Cardiac fibroblast (primary cell): ENCODE measurements around the gene MYO1A.

Experiments used
- DNase-seq, 2 donors: peaks; one replicate each; pipeline versions ENCODE4 v3.0.0 to v3.0.0-alpha.2; 2010; ENCODE audit warnings: low read depth in 2 of 2
- H3K4me3 ChIP-seq, 2 donors: replicated peaks in 1 of 2; 1 replicate in 1 of 2; 2 replicates in 1 of 2; pipeline ENCODE4 v1.5.1; 2011; ENCODE audit warnings: low read depth in 2 of 2, low read length in 2 of 2, mild to moderate bottlenecking in 2 of 2, moderate library complexity in 1 of 2
- TF ChIP-seq, protein P1 (sequence below): IDR thresholded peaks from one replicate; pipeline ENCODE4 v1.5.1; 2011; ENCODE audit warnings: low read depth, mild to moderate bottlenecking, low read length, inconsistent platforms

Gene MYO1A

DNA sequence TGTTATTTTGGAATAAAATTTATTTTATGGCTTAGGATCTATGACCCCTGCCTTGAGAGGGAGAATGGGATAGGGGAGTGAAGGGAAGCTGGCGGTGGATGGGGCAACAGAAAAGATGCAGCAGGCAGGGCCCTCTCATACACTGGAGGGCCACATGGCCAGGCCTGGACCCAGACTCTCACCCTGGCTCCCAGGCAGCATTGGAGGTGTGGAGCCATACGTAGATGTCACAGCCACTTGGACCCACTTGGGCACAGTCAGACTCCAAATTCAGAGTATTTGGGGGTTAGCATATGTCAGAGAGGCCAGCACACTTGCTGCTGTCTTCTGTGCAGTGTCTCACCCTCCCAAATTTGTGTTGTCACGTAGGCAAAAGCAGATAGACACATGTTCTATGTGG lies 45.5 kb upstream of the MYO1A start:
- TF ChIP-seq, protein P1, sequence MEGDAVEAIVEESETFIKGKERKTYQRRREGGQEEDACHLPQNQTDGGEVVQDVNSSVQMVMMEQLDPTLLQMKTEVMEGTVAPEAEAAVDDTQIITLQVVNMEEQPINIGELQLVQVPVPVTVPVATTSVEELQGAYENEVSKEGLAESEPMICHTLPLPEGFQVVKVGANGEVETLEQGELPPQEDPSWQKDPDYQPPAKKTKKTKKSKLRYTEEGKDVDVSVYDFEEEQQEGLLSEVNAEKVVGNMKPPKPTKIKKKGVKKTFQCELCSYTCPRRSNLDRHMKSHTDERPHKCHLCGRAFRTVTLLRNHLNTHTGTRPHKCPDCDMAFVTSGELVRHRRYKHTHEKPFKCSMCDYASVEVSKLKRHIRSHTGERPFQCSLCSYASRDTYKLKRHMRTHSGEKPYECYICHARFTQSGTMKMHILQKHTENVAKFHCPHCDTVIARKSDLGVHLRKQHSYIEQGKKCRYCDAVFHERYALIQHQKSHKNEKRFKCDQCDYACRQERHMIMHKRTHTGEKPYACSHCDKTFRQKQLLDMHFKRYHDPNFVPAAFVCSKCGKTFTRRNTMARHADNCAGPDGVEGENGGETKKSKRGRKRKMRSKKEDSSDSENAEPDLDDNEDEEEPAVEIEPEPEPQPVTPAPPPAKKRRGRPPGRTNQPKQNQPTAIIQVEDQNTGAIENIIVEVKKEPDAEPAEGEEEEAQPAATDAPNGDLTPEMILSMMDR, result no peak
- no peak overlapping the region for H3K4me3 ChIP-seq
- no peak for DNase-seq

DNA sequence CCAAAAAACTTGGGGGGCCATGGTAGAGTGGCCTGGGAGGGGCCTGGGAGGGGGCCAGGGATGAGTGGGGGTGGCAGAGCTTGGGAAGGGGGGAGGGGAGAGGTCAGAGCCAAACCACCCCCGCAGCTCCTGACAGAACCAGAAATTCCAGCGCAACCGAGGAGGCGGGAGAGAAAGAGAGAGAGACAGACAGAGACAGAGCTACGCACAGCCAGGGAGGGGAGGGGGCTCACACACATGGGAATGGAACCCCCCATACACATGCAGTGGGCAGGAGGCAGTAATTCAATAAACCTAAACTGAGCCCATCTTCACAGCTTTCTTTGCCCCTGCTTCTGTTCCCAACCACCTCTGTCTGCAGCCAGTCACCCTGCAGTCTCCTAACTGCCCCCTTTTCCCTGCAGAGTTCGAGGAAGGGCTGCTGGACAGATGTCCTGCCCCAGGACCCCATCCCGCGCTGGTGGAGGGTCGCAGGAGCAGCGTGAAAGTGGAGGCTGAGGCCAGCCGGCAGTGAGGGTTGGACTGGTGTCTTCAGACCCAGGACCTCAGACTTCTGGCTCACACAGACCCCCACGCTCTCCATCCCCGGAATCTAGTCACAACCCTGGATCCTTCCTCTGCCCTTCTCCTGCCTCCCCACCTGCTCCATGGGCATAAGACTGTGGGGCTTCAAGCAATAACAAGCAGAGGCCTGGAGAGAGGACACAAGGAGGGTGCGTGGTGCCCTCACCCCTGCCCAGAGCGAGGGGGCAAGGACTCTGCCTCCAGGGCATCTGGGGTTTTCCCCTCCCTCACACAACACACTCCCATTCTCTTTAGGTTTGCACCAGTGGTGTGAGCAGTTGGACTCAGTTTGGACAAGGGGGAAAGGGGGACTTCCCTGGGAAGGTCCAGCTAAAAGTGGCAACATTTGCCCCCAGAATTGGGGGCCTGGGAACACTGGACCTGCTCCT lies 44.6 kb upstream of the MYO1A start:
- DNase-seq, result peak in 1 of 2 donors; percentile 15
- no peak overlapping the region for H3K4me3 ChIP-seq
- TF ChIP-seq, protein P1, result no peak

DNA sequence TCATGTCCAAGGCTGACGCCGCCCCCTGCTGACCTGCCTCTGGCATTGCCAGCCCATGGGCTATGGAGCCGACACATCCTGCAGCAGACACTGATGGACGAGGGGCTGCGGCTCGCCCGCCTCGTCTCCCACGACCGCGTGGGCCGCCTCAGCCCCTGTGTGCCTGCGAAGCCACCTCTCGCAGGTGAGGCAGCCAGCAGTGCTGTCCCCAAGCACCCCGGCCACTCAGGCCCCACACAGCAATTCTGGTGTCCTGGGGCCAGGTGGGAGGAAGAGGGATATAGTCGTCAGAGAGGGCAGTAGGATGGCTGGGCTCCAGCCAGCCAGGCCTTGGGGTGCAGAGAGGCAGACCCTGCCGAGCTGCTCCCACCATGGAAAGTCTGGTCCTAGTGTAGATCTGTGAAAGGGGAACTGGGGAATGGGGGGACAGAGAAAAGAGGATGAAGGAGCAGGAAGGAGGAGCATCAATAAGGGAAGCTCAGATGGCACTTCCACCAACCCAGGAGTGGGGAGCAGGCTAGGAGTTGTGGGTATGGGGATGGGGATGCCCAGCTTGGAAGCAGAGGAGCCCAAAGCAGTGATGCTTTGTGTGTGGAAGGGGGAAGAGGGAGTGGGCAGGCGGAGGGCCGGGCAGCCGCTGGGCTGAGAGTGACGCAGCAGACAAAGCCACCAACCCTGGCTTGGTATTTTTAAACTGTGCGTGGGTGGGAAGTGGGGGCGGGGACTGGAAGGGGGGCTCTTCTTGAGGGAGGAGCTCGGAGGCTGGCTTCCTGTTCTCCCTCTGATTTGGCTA lies 43.7 kb upstream of the MYO1A start:
- TF ChIP-seq, protein P1, result peak; percentile 68
- DNase-seq, result peak; percentile 82 to 94
- peak overlapping the region in 1 of 2 donors; percentile 8 for H3K4me3 ChIP-seq

DNA sequence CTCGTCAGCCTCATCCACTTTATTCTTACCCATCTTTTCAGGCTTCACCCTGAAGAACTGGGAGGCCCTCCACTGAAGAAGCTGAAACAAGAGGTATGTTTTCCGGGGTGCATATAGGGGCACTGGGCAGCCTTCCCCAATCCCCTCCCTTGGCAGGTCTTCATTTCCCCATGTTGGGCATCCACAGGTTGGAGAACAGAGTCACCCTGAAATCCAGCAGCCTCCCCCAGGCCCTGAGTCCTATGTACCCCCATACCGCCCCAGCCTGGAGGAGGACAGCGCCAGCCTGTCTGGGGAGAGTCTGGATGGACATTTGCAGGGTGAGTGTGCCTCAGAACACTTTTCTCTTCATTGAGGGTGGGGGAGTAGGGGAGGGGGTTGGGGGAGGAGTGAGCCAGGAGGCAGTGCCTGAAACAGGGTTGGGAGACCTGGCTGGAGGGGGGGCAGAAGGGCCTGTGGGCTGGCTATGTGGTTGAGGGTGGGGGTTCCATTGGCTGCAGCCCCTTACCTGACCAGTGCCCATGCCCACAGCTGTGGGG lies 43.0 kb upstream of the MYO1A start:
- H3K4me3 ChIP-seq, result no peak overlapping the region
- TF ChIP-seq, protein P1, result no peak
- no peak for DNase-seq

DNA sequence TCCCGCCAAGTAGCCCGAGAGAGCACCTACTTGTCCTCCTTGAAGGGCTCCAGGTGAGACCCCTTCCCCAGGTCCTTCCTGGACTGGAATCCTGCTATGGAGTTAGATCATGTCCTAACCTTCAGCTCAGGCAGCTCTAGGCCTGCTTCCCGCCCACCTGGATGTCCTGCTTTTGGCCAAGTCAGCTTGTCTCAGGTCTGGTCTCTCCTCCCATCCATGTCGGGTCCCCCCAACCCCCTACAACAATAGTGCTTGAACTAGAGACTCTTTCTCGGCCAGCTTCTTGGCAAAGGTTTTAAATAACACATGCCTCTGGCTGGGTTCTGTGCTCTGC lies 42.6 kb upstream of the MYO1A start:
- H3K4me3 ChIP-seq, result no peak overlapping the region
- no peak for DNase-seq
- TF ChIP-seq, protein P1, result no peak

DNA sequence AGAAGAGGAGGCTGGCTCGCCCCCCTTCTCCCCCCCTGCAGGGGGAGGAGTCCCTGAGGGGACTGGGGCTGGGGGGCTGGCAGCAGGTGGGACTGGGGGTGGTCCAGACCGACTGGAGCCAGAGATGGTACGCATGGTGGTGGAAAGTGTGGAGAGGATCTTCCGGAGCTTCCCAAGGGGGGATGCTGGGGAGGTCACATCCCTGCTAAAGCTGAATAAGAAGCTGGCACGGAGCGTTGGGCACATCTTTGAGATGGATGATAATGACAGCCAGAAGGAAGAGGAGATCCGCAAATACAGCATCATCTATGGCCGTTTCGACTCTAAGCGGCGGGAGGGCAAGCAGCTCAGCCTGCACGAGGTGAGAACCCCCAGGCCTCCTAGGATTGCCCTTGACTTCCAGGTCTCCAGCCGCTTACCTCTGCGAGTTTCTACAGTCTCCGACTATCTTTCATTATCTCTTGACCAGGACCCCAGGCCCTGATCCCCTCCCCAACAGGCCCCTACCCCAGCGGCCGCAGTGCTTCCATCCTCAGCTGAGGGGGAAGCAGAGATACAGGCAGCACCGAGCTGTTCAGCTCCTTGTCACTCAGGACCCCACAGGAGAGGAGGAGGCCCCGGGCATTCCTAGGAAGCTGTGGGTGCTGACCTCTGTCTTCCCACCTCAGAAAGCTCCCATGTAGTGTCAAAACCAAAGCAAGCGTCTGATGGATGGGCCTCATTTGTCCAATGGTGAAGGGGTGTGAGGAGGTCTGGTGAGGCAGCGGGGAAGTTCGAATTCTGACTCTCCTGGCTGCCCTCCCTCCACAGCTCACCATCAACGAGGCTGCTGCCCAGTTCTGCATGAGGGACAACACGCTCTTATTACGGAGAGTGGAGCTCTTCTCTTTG lies 42.0 kb upstream of the MYO1A start:
- H3K4me3 ChIP-seq, result peak overlapping the region in 1 of 2 donors; percentile 93
- no peak for DNase-seq
- TF ChIP-seq, protein P1, result no peak
